ENCODE data around the gene STXBP1. TPM values are rescaled to one million over a fixed set of nuclear protein-coding genes. Genes with fewer than 3 reads are reported as not detected.

Gene STXBP1
- polyA plus RNA-seq, 4 donors, result 27.2 to 33.1 (median 30.8) TPM

DNA sequence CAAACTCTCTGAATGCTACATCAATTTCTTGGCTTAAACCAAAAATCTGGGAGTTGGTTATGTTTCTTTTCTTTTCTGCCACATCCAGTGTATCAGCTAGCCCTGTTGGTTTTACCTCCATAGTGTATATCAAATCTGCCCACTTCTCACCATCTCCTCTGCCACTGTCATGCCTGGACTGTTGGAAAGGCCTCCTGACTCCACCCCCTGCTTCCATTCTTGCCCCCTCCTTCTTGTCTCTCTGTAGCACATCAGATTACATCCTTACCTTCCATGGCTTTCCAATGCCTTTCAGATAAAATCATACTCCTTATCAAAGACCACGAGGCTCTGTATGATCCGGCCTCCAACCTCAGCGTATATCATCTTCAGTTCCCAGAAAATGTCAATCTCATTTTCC is 35.4 kb downstream of the STXBP1 start:
- no peak for DNase-seq (ENCODE audit: low read depth in 4 of 4, low spot score in 3 of 4)

DNA sequence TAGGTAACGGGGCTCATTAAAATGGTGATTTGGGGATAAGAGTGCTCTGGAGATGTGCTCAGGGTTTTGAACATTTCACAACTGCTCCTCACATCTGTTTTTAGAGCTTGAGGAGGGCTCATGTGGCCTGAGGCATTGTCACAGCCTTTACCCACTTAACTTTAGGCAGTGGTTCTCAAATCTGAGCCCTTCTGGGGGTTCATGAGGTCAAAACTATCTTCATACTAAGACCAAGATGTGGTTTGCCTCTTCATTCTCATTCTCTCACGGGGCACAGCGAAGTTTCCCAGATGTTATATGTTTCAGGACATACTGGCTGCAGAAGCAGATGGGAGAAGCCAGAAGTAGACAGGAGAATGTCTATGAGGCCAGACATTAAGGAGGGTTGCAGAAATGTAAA is 38.4 kb downstream of the STXBP1 start:
- DNase-seq (ENCODE audit: low read depth in 4 of 4, low spot score in 3 of 4), result no peak

DNA sequence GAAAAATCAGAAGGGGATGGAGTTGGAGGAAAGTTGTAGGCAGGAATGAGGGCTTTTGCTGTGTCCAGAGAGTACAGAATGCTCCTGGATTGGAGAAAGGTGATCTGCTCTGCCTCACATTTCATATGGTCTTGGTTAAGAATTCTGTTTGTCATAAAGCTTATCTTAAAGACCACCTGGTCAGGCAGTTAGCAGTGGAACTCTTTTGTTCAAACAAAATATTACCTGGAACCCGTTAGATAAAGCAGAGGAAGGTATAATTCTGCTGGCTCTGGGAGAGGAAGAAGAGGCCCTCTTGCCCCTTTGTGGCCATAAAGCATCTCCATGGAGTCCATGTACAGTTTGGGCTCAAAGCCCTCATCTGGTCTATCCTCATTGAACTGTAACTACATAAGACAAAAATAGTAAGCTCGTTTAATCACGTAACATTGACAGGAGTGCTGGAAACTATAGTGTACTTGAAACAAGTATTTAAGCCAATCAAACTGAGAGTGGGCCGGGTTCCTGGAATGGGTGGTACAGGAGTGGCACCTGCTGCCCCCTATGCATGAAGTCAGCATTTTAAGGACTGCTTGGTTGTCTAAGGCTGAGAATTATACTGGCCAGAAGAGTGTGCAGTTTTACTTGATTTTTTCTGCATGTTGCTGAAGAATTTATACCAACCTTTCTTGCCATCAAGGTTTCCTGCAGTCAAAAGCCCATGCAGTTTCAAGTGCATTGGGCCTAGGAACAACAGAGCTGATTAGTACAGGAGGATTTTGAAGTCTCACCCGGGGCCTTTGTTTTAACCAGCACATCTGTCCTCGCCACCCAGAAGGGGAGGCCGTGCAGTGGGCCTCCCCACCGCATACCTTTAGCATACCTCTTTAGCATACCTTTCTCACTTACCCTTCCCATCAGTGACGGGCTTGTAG is 39.9 kb downstream of the STXBP1 start:
- DNase-seq (ENCODE audit: low read depth in 4 of 4, low spot score in 3 of 4), result no peak

DNA sequence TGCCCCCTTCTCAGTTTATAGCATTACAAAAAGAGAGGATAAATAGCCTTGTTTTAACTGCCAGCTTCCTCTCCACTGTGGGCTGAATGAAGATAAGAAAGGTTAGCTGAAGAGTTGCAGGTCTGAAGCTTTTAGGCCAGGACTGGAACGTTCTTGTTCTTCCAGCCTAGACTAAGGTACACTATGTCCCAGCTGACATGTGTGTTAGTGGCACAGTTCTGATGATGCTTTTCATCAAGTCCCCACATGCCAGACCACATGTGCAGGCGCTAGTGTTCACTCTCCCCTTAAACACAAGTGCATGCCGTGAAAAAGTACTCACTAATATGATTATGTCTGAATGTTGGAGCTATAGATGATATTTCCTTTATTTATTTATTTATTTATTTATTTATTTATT is 40.7 kb downstream of the STXBP1 start:
- DNase-seq (ENCODE audit: low read depth in 4 of 4, low spot score in 3 of 4), result no peak

DNA sequence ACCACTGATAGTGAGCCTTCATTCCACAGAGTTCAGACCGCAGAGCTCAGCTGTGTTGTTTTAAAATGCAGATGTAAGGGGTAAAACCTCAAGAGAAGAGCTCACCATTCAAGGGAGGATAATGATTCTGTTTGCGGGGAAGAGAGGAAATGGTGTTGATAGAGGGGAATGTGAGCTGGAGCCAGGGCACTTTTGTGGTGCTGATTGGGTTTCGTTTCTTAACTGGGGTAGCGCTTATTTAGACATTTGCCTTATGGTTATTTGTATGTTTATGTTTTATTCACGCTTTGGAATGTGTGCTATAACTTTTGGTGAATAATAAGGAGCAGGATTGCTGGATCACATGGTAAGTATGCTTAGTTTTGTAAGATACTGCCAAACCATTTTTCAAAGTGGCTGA is 42.5 kb downstream of the STXBP1 start:
- no peak for DNase-seq (ENCODE audit: low read depth in 4 of 4, low spot score in 3 of 4)

DNA sequence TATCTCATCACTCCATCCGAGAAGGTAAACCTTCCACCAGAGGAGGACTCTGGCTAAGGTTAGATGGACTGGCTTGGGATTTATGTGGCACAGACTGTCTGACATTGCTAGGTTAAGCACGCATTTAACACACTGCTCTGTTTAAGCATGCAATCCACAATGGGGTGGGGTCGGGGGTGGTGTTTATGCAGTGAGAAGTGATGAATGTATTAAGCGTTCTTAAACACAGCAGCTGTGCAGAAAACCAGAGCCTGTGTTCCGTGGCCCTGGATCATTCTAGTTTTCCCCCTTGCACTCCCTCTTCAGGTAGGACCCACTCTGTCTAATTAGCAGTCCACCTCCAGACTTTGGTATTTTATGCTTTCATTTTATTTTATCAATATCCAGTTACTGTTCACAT is 46.4 kb downstream of the STXBP1 start:
- no peak for DNase-seq (ENCODE audit: low read depth in 4 of 4, low spot score in 3 of 4)

DNA sequence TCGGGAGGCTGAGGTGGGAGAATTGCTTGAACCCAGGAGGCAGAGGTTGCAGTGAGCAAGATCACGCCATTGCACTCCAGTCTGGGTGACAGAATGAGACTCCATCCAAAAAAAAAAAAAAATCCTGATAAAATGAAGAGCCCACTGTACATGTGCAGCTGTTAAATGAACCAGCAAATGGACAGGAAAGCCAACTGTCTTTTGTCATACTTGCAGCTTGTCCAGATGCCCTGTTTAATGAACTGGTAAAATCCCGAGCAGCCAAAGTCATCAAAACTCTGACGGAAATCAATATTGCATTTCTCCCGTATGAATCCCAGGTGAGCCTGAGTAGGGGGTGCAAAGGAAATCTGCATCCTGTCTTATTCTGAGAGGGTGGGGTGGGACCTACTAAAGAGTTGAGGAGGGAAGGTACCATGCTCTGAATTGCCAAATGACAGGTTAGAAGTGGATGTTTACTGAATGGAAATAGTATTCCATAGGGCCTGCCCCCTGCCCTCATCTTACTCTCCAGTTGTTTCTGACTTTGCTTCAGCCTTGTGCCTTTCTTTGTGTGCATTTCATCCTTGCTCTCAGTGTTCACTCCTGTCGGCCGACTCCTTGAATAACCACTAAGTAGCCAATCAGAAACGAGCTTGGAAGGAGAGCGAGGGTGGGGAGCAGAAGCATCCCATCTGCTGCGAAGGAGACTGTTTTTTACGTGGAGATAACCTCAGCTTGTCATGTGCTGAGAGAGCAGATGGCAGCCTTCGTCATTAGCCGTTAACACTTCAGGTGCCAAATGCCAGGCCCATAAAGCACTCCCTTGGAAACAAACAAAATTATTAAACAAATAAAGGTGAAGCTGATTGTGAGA is 49.0 kb downstream of the STXBP1 start:
- no peak for DNase-seq (ENCODE audit: low read depth in 4 of 4, low spot score in 3 of 4)

DNA sequence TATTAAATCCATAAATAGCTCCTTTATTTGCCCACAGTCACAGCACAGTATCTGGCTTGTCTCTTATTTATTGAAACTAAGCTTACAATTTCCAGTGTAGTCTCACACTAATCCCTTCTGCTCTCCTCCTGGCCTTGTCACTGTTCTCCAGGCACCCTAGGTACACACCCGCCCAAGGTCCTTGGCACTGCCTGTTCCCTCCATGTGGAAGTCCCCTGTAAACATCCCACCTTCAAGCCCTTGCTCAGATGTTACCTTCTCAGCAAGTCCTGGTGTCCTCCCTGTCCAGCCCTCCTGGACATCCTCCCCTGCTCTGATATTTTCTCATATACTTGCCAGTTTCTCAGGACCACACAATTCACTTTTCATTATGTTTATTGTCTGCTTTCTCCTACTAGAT is 50.5 kb downstream of the STXBP1 start:
- no peak for DNase-seq (ENCODE audit: low read depth in 4 of 4, low spot score in 3 of 4)

DNA sequence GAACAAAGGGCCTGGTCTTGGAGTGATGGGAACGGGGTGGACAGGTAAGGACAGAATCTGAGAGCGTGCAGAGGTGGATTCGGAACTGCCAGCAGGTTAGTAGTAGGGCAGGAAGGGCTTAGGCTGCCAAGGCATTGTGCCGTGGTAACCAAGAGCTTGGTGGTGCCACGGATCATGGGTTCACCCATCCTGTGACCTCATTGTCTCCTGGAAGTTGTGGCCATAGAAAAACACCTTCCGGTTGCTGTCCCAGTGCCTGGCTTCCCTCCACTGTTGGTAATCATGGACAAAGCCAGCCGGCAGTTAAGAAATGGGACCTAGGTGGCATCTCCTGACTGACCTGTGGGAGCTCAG is 52.2 kb downstream of the STXBP1 start:
- DNase-seq (ENCODE audit: low read depth in 4 of 4, low spot score in 3 of 4), result no peak

DNA sequence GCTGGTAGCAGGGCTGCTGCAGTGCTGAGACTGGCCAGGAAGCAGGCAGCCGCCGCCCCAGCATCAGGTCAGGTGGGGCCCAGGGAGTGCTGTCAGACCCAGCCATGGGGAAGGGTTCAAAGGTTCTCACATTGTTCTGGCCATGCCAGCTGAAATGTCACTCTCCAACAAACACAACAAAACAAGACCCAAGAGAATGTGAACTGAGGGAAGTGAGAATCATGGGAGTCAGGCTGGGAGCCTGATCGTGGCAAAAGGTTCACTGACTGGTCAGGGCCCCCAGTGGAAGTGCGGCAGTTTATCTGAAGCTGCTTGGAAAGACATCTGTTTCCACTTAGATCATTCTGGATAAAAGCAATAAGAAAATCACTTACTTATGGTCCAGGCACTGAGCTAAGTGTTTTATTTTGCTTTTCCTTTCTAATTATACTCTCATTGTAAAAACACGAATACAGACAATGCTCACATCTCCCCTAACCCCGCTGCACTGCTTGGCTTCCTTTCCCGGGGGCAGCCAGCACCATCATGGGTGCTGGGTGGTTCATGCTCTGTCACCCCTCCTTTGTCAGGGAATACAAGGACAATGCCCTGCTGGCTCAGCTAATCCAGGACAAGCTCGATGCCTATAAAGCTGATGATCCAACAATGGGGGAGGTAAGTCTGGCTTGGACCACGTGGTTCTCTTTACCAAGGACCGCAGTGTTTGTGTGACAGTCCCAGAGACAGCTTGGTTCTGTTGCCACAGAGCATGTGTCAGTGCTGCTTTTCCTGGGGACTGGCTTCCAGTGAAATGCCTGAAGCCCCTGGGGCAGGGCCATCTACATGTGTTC is 52.8 kb downstream of the STXBP1 start:
- DNase-seq (ENCODE audit: low read depth in 4 of 4, low spot score in 3 of 4), result no peak

DNA sequence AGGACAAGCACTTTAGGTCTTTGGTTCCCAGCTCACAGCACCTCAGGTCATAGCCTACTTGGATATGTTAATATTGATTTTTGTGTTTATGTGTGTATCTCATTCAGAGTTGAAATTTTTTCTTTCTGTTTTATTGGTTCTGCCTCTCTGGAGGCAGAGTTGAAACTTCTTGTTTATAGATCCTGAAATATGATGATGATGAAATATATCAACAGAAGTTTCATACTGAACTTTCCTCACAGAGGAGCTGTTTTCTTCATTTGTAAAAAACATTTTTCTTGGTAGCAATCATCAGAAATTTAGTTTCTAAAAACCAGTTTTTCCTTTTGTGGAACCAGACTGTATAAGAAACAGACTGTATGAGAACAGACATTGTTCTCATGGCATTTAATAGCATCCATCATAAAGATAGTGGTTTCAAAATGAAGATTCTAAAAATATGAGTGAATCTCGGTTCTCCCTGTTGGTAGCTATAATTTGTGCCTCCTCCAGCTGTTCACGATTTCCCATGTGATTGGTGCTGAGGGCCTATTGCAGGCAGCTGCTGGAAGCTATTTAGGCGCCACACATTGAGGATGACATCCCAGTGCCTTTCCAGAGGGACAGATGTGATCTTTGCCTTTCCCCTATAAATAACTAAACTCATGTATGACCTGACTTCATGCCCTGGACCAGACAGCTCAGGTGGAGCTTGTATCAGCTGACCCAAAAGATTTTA is 55.2 kb downstream of the STXBP1 start:
- no peak for DNase-seq (ENCODE audit: low read depth in 4 of 4, low spot score in 3 of 4)

DNA sequence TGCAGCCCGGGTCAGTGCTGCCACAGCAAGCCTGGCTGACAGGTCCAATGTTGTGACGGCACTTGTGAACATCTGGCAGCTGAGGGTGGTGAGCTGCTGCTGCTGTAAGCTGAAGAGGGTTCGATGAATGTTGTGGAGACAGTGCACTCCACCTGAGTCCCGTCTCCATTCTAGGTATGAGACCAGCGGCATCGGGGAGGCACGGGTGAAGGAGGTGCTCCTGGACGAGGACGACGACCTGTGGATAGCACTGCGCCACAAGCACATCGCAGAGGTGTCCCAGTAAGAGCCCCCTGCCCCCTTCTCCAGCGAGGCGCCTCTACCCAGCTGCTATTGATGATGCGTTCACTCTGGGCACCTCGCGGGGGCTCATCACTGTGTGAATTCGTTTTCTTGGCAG is 55.8 kb downstream of the STXBP1 start:
- DNase-seq (ENCODE audit: low read depth in 4 of 4, low spot score in 3 of 4), result no peak

DNA sequence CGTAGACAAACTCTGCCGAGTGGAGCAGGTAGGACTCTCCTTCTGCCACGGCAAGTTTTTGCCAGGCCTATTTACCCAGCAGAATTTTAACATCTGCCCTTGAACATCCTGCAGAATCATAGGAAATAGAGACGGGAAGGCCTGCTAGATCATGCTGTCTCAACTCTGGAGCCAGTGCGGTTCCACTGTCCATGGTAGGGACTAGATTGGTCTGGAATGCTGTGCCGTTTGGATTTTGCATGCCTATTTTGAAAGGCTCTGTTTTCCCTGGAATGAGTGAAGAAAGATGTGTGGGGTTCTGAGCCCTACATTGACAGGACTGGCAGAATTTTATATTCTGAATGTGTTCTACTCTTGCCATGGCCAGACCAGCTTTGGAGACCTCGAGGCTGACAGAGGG is 61.2 kb downstream of the STXBP1 start:
- no peak for DNase-seq (ENCODE audit: low read depth in 4 of 4, low spot score in 3 of 4)

DNA sequence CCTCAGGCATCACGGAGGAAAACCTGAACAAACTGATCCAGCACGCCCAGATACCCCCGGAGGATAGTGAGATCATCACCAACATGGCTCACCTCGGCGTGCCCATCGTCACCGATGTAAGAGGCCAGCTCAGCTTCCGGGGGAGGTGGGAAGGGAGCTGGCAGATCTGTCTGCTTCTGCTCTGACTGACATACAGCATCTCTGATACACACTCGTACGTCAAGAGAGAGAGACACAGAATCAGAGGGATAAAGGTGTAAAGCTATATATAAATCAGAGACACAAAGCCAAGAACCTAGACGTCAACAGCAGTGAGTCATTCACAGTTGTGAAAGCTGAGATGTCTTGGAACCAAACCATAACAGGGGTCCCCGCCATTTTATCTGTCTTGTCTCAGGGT is 64.6 kb downstream of the STXBP1 start:
- DNase-seq (ENCODE audit: low read depth in 4 of 4, low spot score in 3 of 4), result no peak

DNA sequence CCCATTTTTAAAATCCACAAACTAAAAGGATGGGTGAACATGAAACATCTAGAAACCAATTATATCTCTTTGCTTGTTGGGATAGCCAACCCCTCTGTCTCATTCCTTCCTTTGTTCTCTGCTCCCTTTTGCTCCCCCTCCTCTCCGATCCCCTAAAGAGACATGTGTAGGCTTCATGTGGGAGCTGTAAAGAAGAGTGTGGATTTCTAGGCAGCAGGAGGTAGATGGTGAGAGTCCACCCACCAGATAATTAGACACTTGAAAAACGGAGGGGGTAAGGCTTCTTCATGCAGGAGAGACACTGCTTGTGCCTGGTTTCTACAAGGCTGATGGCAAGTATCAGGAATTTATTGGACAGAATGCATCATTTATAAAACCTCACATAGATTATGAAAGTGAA is 67.4 kb downstream of the STXBP1 start:
- DNase-seq (ENCODE audit: low read depth in 4 of 4, low spot score in 3 of 4), result no peak

DNA sequence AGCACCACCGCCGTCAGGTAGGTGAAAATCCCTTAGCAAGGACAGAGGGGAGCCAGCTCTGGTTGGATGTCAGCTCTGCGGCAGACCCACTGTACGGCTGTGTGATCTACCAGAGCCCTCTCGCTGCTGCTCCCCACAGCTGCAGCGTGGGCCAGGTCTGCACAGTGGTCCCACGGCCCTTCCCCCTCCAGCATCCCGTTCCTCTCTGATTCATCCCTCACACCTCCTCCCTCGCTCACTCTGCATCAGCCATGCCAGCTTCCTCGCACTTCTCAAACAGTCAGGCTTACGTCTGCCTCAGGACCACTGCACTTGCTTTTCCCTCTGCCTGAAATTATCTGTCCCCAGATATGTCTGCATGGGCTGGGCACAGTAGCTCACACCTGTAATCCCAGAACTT is 68.1 kb downstream of the STXBP1 start:
- DNase-seq (ENCODE audit: low read depth in 4 of 4, low spot score in 3 of 4), result no peak

DNA sequence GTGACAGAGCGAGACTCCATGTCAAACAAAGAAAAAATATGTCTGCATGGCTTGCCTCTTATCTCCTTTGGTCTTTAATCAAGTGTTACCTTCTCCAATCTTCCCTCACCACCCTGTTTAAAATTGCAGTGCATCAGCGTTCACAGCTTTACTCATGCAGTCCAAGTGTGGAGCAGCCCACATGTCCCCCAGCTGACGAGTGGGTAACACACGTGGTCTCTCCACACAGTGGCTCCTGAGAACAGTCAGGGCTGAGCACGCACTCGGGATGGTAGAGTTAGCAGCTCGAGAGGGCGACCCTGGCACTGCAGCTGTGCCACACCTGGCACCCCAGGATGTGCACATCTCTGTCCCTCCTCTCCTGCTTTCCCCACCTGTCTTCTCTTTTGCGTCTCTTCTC is 68.8 kb downstream of the STXBP1 start:
- no peak for DNase-seq (ENCODE audit: low read depth in 4 of 4, low spot score in 3 of 4)

DNA sequence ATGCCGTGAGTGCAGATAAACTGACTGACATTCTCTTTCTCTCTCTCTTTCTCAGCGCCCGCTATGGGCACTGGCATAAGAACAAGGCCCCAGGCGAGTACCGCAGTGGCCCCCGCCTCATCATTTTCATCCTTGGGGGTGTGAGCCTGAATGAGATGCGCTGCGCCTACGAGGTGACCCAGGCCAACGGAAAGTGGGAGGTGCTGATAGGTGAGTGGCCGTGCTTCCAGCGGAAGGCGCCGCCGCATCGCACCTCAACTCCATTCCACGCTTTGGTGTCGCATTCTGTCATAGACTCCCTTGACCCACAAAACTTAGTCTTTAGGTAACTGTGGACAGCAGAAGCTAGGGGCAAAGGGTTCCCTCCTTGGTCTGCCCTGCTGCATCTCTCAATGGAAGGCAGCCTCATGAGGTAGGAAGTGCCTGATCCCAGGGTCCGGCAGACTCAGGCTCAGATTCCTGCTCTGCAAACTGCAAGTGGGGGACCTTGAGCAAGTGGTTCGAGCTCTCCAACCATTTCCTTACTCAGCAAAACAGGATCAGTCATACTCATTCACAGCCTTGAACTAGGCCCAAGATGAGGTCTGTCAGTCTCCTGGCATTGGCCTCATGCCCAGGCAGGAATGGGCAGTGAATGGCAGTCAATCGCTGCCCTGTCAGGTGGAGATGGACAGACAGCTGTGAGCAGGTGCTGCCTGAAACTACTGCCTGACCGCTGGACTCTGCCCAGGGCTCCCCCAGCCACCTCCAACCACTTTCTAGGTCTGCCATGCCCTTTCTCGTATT is 70.5 kb downstream of the STXBP1 start:
- DNase-seq (ENCODE audit: low read depth in 4 of 4, low spot score in 3 of 4), result no peak

DNA sequence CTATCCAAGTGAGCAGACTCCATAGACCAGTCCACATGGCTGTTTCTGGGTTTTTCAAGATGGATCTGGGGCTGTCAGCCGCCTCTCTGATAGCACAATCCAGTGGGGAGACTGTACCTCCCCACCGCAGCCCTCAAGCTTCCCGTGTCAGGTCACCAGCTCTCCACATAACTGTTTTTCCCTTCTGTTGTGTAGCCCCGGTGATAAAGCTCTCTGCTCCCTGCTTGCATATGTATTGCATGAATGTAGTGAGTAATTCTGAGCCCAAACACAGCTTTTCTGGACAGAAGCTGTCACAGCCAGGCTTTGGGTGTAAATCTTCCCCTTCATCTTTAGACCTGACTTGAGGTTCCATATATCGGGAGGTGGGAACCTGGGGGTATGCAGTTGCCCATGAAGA is 71.6 kb downstream of the STXBP1 start:
- DNase-seq (ENCODE audit: low read depth in 4 of 4, low spot score in 3 of 4), result no peak

DNA sequence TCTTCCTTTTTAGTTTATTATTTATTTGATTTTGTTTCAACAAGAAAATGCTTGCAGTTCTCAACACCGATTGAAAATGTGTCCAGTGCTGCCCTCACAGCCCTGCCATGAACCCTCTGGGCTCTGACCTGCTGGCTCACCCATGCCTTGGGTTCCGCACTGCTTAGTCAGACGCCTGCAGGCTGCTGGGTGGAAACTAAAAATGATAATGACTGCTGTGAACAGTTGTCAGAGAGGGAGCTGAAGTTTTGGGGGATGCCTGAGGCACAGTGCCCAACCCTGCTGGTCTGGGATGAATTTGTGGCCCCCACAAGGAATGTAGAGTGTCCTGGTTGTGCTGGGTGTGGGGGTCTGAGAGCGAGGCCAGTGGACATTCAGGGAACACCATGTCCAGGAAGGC is 72.5 kb downstream of the STXBP1 start:
- no peak for DNase-seq (ENCODE audit: low read depth in 4 of 4, low spot score in 3 of 4)
